Skin of body (tissue), 2 donors: ENCODE data around the gene WDR87. TPM values are rescaled to one million over a fixed set of nuclear protein-coding genes. Genes with fewer than 3 reads are reported as not detected.
"Not testable (repeated sequence)": the region's sequence is repeated elsewhere in the genome, so short reads cannot be mapped to it uniquely, and the experiment has no call there.

Source experiments
- DNase-seq: peaks from one replicate; lab custom pipeline; 2025; lab: John Stamatoyannopoulos, UW
- total RNA-seq: library from RNA; depleted of rRNA; stranded (reverse); fragments of >200 nt; gene quantifications from one replicate; pipeline ENCODE4 v1.2.3, GENCODE V29; 2014

Gene WDR87
- total RNA-seq, 1 donor from 2014 or later, result not detected

GRCh38 chr19:37886571-37886970 lies 19.8 kb downstream of the WDR87 start:
- DNase-seq, result no peak

- no peak for DNase-seq
Measured at GRCh38 chr19:37885392-37885791, 21.0 kb downstream of the WDR87 start.

- no peak for DNase-seq
Measured at GRCh38 chr19:37877147-37877546, 29.2 kb downstream of the WDR87 start.

- no peak for DNase-seq
Measured at GRCh38 chr19:37876032-37876431, 30.4 kb downstream of the WDR87 start.

GRCh38 chr19:37874784-37875183 lies 31.6 kb downstream of the WDR87 start:
- DNase-seq, result no peak

GRCh38 chr19:37872383-37872782 lies 34.0 kb downstream of the WDR87 start:
- no peak for DNase-seq

- no peak for DNase-seq
Measured at GRCh38 chr19:37869766-37870340, 36.5 kb downstream of the WDR87 start.

GRCh38 chr19:37867831-37868230 lies 38.6 kb downstream of the WDR87 start:
- DNase-seq, result peak; percentile 44

- not testable (repeated sequence) for DNase-seq
Measured at GRCh38 chr19:37865930-37866329, 40.5 kb downstream of the WDR87 start.

GRCh38 chr19:37864501-37864900 lies 41.9 kb downstream of the WDR87 start:
- no peak for DNase-seq

- peak; percentile 41 for DNase-seq
Measured at GRCh38 chr19:37855098-37855497, 51.3 kb downstream of the WDR87 start.

- no peak for DNase-seq
Measured at GRCh38 chr19:37845932-37846331, 60.5 kb downstream of the WDR87 start.

Other genes starting within 250 kb of the WDR87 start
- gene ZNF607, start 186.8 kb downstream of the WDR87 start, total RNA-seq, result 7.4 TPM
- gene ZNF573, start 127.0 kb downstream of the WDR87 start, total RNA-seq, result 15.6 TPM
- gene SIPA1L3, start 614 bp upstream of the WDR87 start, total RNA-seq, result 20.3 TPM